Spinal cord (tissue), 10 donors: ENCODE results near the gene CHMP3. TPM values are rescaled to one million over a fixed set of nuclear protein-coding genes. Genes with fewer than 3 reads are reported as not detected.
"Not testable (repeated sequence)": the region's sequence is repeated elsewhere in the genome, so short reads cannot be mapped to it uniquely, and the experiment has no call there.

Experiments used
- DNase-seq, 6 donors: peaks; one replicate each; pipeline versions ENCODE4 v3.0.0 to v3.0.0-alpha.2; 2013 to 2015; ENCODE audit warnings: low spot score in 6 of 6, low read depth in 4 of 6
- H3K27ac ChIP-seq: one replicate; pipeline ENCODE4 v1.5.1; 2013; ENCODE audit warnings: low read depth, low read length, control low read depth
- H3K27me3 ChIP-seq: one replicate; pipeline ENCODE4 v1.6.1; 2013; ENCODE audit warnings: low read length; ENCODE audit not compliant: control insufficient read depth, insufficient read depth
- H3K36me3 ChIP-seq: one replicate; pipeline ENCODE4 v1.6.1; 2013; ENCODE audit warnings: low read length; ENCODE audit not compliant: control insufficient read depth, insufficient read depth
- H3K4me1 ChIP-seq: one replicate; pipeline ENCODE4 v1.6.1; 2013; ENCODE audit warnings: low read length; ENCODE audit not compliant: control insufficient read depth, insufficient read depth
- H3K4me3 ChIP-seq: one replicate; pipeline ENCODE4 v1.5.1; 2013; ENCODE audit warnings: low read depth, low read length, control low read depth
- H3K9me3 ChIP-seq: one replicate; pipeline ENCODE4 v1.6.1; 2013; ENCODE audit warnings: low read length; ENCODE audit not compliant: control insufficient read depth, insufficient read depth
- WGBS: methylation state at CpG from one replicate; pipeline ENCODE4 v1.1.5; 2013; ENCODE audit warnings: missing lambda C conversion rate; ENCODE audit not compliant: insufficient coverage; 5-methylcytosine and 5-hydroxymethylcytosine counted together
- polyA plus RNA-seq, 2 donors: library from polyadenylated mRNA; unstranded; fragments of 120-200 nt; gene quantifications; one replicate each; pipeline ENCODE4 v1.2.1, GENCODE V29; 2013; ENCODE audit not compliant: insufficient read length in 2 of 2
- total RNA-seq, 2 donors: library from RNA; depleted of rRNA in 1 of 2; stranded (reverse); fragments of 120-200 nt in 1 of 2; fragments of >200 nt in 1 of 2; gene quantifications; one replicate each; pipeline versions ENCODE4 v1.2.3 to v1.2.4, GENCODE V29; 2013 to 2014
- donor health status: healthy.

CHMP3 gene
- total and polyA plus RNA-seq, 4 donors = 59.0 to 137 (median 87.8) TPM

GRCh38 chr2:86496391-86496790 lies 66.9 kb downstream of the CHMP3 start:
- H3K27ac ChIP-seq, H3K9me3 ChIP-seq, H3K4me1 ChIP-seq, DNase-seq, H3K27me3 ChIP-seq, H3K4me3 ChIP-seq: not testable (repeated sequence)
- H3K36me3 ChIP-seq = peaks cover 21% of the 10 kb centered on the region
- WGBS = no CpG with 5 or more reads among the region's 3 CpGs

- WGBS = no CpG with 5 or more reads among the region's 1 CpG
- H3K27ac ChIP-seq = no peak overlapping the region
- H3K9me3 ChIP-seq = no peaks in the 10 kb centered on the region
- DNase-seq = no peak
- H3K27me3 ChIP-seq = no peaks in the 10 kb centered on the region
- no peaks in the 10 kb centered on the region for H3K4me1 ChIP-seq
- no peak overlapping the region for H3K4me3 ChIP-seq
- peaks cover 15% of the 10 kb centered on the region for H3K36me3 ChIP-seq
Measured at GRCh38 chr2:86492048-86492453, 71.2 kb downstream of the CHMP3 start.

- peaks cover 17% of the 10 kb centered on the region for H3K36me3 ChIP-seq
- 86% methylated on average over 1 of the region's 4 CpGs for WGBS
Measured at GRCh38 chr2:86491088-86491487, 72.2 kb downstream of the CHMP3 start.

DNA sequence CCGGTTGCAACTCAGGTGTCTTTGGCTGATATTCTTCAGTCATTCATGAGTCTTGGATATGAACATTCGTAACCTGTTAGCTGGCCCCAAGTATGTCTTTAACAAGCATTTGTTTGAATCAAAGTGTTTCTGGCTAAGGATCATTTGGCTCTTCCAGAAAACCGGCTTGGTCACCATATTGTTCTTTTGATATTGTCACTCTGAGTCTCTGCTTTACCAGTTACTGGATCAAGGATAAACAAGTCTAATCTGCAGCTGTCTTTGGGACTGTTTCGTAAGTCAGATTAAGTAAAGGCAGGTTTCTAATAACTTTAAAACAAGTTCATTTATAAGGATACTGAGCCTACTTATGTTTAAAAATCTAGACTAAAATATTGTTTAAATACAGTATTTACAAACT lies 73.0 kb downstream of the CHMP3 start:
- 100% methylated on average over 3 of the region's 4 CpGs for WGBS
- Histone ChIP-seq H3K27ac (no peak overlapping the region), H3K27me3 (no peaks in the 10 kb centered on the region), H3K36me3 (peaks cover 20% of the 10 kb centered on the region), H3K4me3 (no peak overlapping the region), H3K9me3 (no peaks in the 10 kb centered on the region), H3K4me1 (no peaks in the 10 kb centered on the region)
- DNase-seq = no peak

More at GRCh38 chr2:86491088-86491487, 72.2 kb downstream of the CHMP3 start:
- Histone ChIP-seq H3K27ac (no peak overlapping the region), H3K27me3 (no peaks in the 10 kb centered on the region), H3K4me3 (no peak overlapping the region), H3K4me1 (no peaks in the 10 kb centered on the region), H3K9me3 (no peaks in the 10 kb centered on the region)
- no peak for DNase-seq

DNA sequence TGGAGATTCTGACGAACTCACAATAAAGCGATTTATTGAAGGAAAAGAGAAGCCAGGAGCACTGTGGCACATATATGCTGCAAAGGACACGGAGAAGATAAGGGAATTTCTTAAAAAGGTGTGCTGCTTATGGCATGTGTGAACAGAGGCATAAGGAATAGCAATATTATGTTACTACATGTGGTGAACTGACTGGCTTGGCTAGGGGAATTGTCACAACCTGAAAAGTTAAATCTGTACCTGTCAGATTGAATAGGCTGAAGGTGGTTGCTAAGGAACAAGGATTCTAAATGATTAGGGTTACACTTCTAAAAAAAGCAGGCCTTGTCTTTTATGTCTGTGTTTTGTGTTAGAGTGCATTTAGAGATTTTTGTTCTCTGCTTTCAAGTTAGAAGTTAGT lies 73.7 kb downstream of the CHMP3 start:
- peaks cover 20% of the 10 kb centered on the region for H3K36me3 ChIP-seq
- no peak for DNase-seq
- H3K4me1 ChIP-seq = no peaks in the 10 kb centered on the region
- H3K27ac ChIP-seq = no peak overlapping the region
- WGBS = 80% methylated on average over 3 of the region's 3 CpGs
- H3K9me3 ChIP-seq = no peaks in the 10 kb centered on the region
- no peak overlapping the region for H3K4me3 ChIP-seq
- no peaks in the 10 kb centered on the region for H3K27me3 ChIP-seq

- Histone ChIP-seq H3K9me3 (no peaks in the 10 kb centered on the region), H3K4me1 (no peaks in the 10 kb centered on the region), H3K27ac (no peak overlapping the region), H3K4me3 (no peak overlapping the region), H3K27me3 (no peaks in the 10 kb centered on the region), H3K36me3 (peaks cover 24% of the 10 kb centered on the region)
- WGBS = 81% methylated on average over 2 of the region's 7 CpGs
- DNase-seq = no peak
Measured at GRCh38 chr2:86488561-86489250, 74.5 kb downstream of the CHMP3 start.

DNA sequence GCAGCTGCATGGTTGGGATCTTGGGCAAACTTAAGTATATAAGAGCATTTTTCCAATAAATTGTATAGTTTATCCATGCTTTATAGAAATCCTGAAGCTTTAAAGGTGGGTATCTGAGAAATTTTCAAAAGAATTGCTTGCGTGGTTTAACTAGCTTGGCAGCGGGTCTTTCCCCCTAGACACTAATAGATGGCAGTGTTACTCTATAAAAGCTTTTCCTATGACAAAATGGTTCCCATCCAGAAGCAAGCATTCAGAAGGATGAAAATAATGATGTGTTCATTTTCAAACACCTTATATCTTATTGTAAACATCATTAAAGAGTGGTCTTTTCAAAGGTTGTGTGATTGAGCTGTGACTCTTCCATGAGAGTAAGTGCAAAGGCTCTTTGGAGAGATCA lies 76.2 kb downstream of the CHMP3 start:
- no peak overlapping the region for H3K27ac ChIP-seq
- H3K27me3 ChIP-seq = no peaks in the 10 kb centered on the region

DNA sequence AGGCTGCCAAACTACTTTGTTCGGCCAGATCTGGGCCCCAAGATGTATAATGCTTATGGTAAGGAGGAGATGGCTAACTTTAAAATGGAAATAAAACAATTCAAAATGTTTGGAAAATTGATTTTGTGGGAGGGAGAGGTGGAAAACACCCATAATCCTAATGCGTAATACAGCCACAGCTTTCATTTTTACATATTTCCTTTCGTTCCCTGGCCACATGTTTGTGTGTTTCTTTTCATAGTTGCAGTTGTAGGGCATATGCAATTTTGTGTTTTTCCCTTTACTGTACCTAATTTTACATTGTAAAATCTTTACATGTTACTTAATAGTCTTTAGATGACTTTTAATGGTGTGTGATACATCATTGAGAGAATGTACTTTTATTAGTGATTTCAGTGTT lies 77.4 kb downstream of the CHMP3 start:
- no peaks in the 10 kb centered on the region for H3K27me3 ChIP-seq
- H3K4me1 ChIP-seq = no peaks in the 10 kb centered on the region
- no CpG with 5 or more reads among the region's 3 CpGs for WGBS
- no peak for DNase-seq
- H3K9me3 ChIP-seq = no peaks in the 10 kb centered on the region
- no peak overlapping the region for H3K27ac ChIP-seq
- no peak overlapping the region for H3K4me3 ChIP-seq
- peaks cover 42% of the 10 kb centered on the region for H3K36me3 ChIP-seq

More for the DNA sequence above, 76.2 kb downstream of the CHMP3 start:
- H3K4me1 ChIP-seq = no peaks in the 10 kb centered on the region
- peaks cover 37% of the 10 kb centered on the region for H3K36me3 ChIP-seq
- WGBS = no CpG with 5 or more reads among the region's 2 CpGs
- no peaks in the 10 kb centered on the region for H3K9me3 ChIP-seq
- DNase-seq = peak in 2 of 6 donors; percentile 28 to 47
- no peak overlapping the region for H3K4me3 ChIP-seq

DNA sequence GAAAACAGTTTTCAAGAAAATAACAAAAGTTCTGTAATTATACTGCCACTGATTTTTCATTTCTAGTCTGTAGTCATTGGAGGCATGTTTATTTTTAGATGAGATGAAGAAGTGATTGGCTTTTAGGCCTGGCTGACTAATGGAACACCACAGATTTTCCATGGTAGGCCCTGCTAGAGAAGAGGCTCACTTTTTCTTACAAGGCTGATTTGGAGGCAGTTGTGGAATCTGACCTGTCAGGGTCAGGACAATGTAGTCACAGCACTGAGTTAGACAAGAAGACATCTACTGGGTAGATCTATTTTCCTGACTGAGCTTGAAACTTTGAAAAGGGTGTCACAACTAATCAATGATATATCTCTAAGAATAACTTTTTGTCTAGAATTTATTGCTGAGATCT lies 78.1 kb downstream of the CHMP3 start:
- Histone ChIP-seq H3K27me3 (no peaks in the 10 kb centered on the region), H3K36me3 (peaks cover 45% of the 10 kb centered on the region), H3K27ac (no peak overlapping the region), H3K4me3 (no peak overlapping the region), H3K9me3 (no peaks in the 10 kb centered on the region), H3K4me1 (no peaks in the 10 kb centered on the region)
- DNase-seq = no peak

- WGBS = 95% methylated on average over 3 of the region's 3 CpGs
- H3K27ac ChIP-seq = no peak overlapping the region
Measured at GRCh38 chr2:86484385-86484784, 78.9 kb downstream of the CHMP3 start.

More at GRCh38 chr2:86484385-86484784, 78.9 kb downstream of the CHMP3 start:
- no peaks in the 10 kb centered on the region for H3K27me3 ChIP-seq
- peaks cover 48% of the 10 kb centered on the region for H3K36me3 ChIP-seq
- no peaks in the 10 kb centered on the region for H3K4me1 ChIP-seq
- DNase-seq = no peak
- no peaks in the 10 kb centered on the region for H3K9me3 ChIP-seq
- H3K4me3 ChIP-seq = no peak overlapping the region
